GM23338 (cell line): ENCODE results near the gene DIAPH1.

Experiments used
- CREB1 ChIP-seq: fragments of 250-450 bp; sonication (Bioruptor Pico); IDR thresholded peaks from 2 replicates; pipeline ENCODE4 v1.5.0; 2020; ENCODE audit warnings: low read depth, mild to moderate bottlenecking, moderate library complexity
- CTCF ChIP-seq, 2 experiments: fragments of 200-600 bp in 1 of 2; sonication (generic) in 1 of 2; conservative IDR thresholded peaks; 2 replicates each; pipeline versions ENCODE4 v1.5.1 to v1.6.1; 2016 to 2017; ENCODE audit warnings: antibody characterized with exemption in 2 of 2, low read depth in 2 of 2, mild to moderate bottlenecking in 2 of 2, moderate library complexity in 1 of 2
- EZH2 ChIP-seq: fragments of 200-600 bp; sonication (generic); IDR thresholded peaks from one replicate; pipeline ENCODE4 v1.8.0; 2017; ENCODE audit warnings: antibody characterized with exemption, mild to moderate bottlenecking, low read depth; ENCODE audit not compliant: unreplicated experiment
- EZH2phosphoT487 ChIP-seq: fragments of 200-600 bp; sonication (generic); IDR thresholded peaks from one replicate; pipeline ENCODE4 v1.8.1; 2018; ENCODE audit warnings: antibody characterized with exemption; ENCODE audit not compliant: unreplicated experiment
- JUNB ChIP-seq: IDR thresholded peaks from one replicate; pipeline ENCODE4 v1.6.1; 2016; ENCODE audit warnings: antibody characterized with exemption; ENCODE audit not compliant: unreplicated experiment
- POLR2AphosphoS5 ChIP-seq: IDR thresholded peaks from 2 replicates; pipeline ENCODE4 v1.6.1; 2016; ENCODE audit warnings: antibody characterized with exemption, low read depth
- REST ChIP-seq: IDR thresholded peaks from one replicate; pipeline ENCODE4 v1.6.1; 2018; ENCODE audit warnings: antibody characterized with exemption; ENCODE audit not compliant: unreplicated experiment
- ZNF114 ChIP-seq: fragments of 250-450 bp; sonication (Bioruptor Pico); IDR thresholded peaks from 2 replicates; pipeline ENCODE4 v1.5.0; 2020; ENCODE audit warnings: mild to moderate bottlenecking, moderate library complexity
- ZNF462 ChIP-seq: fragments of 250-450 bp; sonication (Bioruptor Pico); IDR thresholded peaks from 2 replicates; pipeline ENCODE4 v1.5.0; 2020; ENCODE audit warnings: mild to moderate bottlenecking, moderate library complexity

GRCh38 chr5:141564216-141564692 is 54.5 kb downstream of the DIAPH1 start:
- TF ChIP-seq CTCF (conservative IDR thresholded peaks at IDR 0.05; ENCODE audit: low read depth in 2 of 2), result peak; percentile 94 to 100
- TF ChIP-seq EZH2, result no peak
- no peak for TF ChIP-seq JUNB
- no peak for TF ChIP-seq POLR2AphosphoS5
- TF ChIP-seq CREB1, result peak; percentile 98
- TF ChIP-seq REST, result no peak
- no peak for TF ChIP-seq ZNF114 (CRISPR knock-in tag)
- no peak for TF ChIP-seq EZH2phosphoT487
- no peak for TF ChIP-seq ZNF462
